Urothelium cell line (cell line): ENCODE data around the gene NUDT5.
A peak's percentile ranks its signal among the peaks of the same experiment; 100 is the strongest.

ENCODE experiments used
- DNase-seq: peaks from one replicate; pipeline ENCODE4 v3.0.0; 2011; ENCODE audit warnings: low spot score, mixed read lengths
- FAIRE-seq: peaks from 2 replicates; lab custom pipeline; 2011; peaks lifted over from hg19 to GRCh38; lab: Jason Lieb, UNC

Gene NUDT5

DNA sequence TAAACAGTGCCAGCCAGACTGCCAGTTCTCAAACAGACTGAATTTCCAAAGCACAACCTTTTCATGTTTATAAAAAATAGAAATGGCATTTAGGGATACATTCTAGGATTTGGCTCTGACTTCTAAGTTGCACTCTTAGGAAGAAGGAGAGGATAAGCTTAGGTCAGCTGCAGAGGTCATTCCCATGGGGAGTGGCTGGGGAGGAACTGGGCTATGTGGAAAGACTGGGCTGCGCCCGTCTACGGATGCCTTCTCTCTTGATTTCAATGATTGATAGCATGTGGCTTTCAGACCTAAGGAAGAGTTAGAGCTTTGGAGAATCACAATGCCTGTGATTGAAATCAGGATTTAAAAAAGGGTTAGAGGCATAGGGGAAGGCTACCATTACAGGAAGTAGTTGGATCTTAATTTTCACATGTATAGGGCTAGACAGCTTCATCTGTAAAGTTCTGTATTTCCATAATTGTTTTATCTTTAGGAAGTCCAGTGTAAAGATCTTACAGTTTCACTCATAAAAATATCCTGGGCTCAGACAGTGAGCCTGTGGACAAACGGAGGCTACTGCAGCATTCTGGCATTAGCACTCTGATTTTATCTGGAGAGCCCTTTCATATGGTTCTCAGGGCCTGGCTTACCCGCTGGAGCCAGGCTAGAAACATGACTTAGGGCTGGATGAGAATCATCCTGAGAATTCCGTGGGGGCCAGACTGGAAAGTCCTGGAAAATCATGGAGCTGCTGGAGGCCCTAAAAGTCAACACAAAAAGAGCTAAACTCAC is 29.5 kb downstream of the NUDT5 start:
- FAIRE-seq: no peak
- DNase-seq: no peak

DNA sequence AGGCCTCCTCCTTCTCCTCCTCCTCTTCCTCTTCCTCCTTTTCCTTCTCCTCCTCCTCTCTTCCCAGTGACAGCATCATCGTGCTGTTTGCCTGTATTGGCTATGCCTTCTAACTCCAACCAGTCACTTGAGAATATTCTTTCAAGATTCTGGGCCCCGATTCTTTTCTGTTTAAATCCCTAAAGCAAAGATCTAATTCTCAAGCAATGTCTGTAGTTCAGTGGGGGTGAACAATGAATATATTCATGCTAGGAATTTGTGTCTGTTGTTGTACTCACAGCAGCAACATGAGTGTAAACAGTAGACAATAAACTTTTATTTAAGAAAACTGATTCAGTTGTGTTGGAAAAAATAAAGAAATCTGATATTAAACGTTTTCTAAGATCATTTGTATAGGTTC is 30.7 kb downstream of the NUDT5 start:
- no peak for FAIRE-seq
- DNase-seq: no peak

DNA sequence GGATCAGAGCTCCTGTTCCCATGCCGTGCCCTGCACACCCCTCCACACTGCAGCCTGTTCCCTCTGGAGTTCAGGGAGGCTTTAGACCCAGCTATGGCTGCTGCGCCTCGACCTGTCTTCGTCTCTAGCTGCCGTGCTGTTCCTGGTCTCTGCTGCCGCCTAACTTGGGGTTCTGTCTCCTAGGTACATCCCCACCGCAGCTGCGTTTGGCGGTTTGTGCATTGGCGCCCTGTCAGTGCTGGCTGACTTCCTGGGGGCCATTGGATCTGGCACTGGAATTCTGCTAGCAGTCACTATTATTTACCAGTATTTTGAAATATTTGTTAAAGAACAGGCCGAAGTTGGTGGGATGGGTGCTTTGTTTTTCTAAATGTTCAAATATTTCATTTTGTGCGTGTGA is 31.6 kb downstream of the NUDT5 start:
- DNase-seq: no peak
- FAIRE-seq: no peak

DNA sequence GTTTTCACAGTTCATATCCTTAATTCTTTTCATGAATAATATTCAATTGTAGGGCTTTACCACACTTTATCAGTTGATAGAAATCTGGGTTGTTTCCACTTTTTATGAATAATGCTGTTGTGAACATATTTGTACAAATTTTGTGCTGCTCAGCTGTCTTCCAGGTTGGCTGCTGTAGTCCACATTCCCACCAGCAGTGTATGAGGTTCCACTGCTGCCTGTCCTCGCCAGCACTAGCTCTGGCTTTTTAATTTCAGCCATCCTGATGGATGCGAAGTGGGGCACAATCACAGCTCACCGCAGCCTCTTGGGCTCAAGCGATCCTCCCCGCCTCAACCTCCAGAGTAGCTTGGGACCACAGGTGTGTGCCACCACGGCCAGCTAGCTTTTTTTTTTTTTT is 32.8 kb downstream of the NUDT5 start:
- DNase-seq (no peak), FAIRE-seq (no peak)

DNA sequence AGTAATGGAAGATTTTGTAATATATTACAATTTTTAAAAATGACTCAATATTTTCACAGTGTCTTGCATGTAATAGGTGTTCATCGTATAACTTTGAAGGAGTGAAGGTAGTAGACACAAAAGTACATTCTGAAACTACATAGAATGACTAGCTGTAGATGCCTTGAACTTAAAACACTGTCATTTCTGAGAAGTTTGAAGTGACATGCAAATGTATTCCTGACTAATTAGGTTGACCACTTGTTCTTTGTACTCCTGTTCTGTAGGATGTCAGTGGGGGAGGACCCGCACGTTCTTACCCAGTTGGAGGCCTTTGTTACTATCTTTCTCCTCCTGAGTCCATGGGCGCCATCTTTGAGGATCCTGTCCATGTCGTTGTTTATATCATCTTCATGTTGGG is 35.0 kb downstream of the NUDT5 start:
- DNase-seq: no peak
- FAIRE-seq: no peak

DNA sequence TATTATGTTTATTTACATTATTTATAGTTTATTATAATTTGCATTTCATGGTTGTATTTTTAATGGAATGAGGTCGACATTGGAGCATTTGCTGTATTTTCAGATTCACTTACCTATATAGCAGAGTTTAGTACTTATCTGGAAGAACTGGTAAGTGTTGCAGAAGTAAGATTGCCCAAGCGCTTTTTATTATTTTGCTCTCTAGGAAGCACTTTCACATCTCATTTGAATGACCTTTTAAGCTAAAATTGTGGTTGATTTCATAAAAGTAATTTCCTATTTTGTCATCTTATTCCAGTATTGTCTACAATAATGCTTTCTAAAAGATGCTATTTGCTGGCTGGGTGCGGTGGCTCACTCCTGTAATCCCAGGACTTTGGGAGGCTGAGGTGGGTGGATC is 37.6 kb downstream of the NUDT5 start:
- FAIRE-seq (no peak), DNase-seq (no peak)

DNA sequence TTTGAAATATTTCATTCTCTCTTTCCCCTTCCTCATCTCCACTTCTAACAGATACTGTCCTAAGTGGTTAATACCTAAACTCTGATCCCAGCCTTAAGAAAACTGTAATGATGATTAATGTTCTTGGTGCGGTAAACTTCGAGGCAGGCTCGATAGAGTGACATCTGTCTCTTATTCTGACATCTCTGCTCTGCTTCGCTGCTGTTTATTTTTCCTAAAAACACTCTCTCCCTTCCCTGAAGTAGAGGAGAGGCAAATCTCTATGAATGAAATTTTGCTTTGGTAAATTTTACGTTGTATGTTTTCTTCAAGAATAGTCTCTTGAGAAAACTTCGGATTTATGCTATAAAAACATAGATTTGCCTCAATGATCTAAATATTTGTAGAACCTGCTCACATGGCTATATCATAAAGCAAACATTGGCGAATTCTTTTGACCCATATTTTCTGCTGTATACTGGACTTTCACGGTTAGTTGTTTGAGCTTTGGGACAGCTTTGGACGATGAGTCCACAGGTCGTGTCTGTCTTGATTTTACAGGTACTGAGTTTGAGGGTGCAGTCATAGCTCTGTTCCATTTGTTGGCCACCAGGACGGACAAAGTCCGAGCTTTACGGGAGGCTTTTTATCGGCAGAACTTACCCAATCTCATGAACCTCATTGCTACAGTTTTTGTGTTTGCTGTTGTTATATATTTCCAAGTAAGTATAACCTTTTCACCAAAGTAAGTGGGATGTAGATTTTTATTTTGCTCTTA is 39.1 kb downstream of the NUDT5 start:
- no peak for DNase-seq

DNA sequence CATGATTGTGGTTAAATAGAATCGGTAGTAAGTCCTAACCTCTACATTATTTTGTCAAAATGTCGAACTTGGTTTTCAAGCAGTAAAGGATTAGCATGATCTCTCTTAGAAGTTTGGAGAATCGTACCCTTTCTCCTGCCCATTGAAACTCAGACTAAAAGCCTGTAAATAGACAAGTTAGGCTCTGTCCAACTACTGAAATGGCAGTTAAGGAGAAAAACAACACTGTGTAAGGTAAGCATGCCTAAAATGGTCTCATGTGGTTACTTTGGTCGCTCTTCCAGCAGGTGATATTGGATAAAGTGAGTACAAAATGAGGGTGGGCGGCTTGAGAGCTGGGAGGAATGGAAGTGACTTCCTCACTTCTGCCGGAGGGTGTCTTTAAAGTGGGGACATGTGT is 41.2 kb downstream of the NUDT5 start:
- DNase-seq (no peak), FAIRE-seq (no peak)

More for the DNA sequence above, 39.1 kb downstream of the NUDT5 start:
- FAIRE-seq: no peak

DNA sequence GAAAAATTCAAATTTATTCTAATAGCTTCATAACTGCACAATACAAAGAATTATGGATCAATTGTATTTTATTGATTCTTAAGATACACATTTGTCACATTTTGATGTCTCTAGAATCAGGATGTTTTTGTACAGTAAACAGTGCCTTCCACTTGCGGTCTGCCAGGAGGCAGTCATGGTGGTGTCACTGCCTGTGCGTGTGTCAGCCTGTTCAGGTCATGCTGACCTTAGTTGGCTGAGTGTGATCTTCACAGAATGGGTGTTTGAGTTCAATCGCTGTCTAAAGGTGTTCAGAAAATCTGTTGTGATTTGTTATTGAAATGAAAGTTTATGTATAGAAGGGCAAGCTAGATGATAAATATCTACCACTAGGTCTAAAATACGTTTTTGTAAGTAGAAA is 45.5 kb downstream of the NUDT5 start:
- DNase-seq (no peak), FAIRE-seq (no peak)

DNA sequence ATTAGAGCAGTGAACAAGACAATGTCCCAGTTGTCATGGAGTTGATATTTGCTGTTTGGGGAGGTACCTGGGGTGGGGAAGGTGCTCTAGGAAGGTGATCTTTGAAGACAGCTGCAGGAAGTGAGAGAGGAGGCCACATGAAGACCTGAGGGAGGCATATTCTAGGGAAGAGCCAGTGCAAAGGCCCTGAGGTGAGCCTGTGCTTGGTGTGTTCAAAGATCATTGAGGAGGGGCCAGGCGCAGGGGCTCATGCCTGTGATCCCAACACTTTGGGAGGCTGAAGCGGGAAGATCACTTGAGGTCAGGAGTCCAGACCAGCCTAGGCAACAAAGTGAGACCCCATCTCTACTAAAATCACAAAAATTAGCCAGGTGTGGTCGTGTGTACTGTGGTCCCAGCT is 51.2 kb downstream of the NUDT5 start:
- FAIRE-seq (no peak), DNase-seq (no peak)

DNA sequence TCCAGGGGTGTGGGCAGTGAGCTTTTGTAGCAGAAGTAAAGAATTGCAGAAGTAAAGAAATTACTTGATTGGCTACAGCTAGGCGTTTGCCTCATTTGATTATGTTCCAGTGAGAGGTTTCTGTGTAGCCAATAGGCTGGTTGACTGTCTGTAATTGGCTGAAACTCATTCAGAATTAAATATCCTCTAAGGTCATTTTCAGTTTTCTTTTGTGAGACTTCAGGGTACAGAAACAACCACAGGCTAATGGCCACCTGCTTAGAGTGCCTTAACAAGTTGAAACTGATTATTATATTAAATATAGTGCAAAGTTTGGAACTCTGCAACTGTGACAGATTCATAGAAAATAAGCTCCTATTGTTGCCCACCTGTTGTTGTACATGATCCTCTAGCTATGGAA is 55.7 kb downstream of the NUDT5 start:
- DNase-seq: no peak
- FAIRE-seq: no peak

DNA sequence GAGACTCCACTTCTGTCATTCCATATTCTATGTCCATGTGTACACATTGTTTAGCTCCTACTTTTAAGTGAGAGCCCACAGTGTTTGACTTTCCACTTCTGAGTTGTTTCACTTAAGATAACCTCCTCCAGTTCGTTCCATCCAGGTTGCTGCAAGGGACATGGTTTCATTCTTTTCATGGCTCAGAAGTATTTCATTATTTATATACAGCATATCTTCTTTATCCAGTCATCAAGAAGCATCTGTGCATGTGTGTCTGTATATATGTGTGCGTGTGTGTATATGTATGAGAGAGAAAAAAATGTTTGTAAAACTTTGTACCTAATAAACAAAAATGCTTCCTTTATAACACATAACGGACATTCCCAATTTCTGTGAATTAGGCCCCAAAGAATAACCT is 60.1 kb downstream of the NUDT5 start:
- no peak for FAIRE-seq
- no peak for DNase-seq

DNA sequence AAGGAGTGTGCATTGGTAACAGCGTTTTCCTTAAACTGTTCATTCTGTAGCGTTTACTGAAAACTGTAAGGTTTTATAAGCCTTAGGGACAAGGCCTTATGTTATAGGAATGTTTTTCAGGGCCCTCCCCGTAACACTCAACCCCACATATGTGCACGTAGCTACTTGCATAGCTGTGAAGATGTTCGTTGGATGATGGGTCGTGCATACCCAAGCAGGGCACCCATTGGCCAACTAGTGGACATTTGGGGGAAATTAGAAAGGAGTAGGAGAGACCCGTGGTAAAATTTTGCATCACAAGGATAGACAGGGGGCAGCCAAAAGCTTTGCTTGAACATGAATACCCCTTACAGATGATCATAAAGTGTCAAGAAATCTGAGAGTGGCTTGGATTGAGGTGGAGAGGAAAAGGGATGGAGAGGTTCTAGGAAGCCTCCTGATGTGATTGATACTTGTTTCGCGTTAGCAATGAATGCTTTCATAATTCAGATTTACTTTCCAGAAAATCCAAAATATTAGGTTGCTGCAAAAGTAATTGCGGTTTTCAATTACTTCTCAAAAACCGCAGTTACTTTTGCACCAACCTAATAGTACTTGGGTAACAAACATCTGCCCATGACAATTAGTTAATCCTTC is 65.3 kb downstream of the NUDT5 start:
- peak; percentile 81 for FAIRE-seq
- peak; percentile 77 for DNase-seq

DNA sequence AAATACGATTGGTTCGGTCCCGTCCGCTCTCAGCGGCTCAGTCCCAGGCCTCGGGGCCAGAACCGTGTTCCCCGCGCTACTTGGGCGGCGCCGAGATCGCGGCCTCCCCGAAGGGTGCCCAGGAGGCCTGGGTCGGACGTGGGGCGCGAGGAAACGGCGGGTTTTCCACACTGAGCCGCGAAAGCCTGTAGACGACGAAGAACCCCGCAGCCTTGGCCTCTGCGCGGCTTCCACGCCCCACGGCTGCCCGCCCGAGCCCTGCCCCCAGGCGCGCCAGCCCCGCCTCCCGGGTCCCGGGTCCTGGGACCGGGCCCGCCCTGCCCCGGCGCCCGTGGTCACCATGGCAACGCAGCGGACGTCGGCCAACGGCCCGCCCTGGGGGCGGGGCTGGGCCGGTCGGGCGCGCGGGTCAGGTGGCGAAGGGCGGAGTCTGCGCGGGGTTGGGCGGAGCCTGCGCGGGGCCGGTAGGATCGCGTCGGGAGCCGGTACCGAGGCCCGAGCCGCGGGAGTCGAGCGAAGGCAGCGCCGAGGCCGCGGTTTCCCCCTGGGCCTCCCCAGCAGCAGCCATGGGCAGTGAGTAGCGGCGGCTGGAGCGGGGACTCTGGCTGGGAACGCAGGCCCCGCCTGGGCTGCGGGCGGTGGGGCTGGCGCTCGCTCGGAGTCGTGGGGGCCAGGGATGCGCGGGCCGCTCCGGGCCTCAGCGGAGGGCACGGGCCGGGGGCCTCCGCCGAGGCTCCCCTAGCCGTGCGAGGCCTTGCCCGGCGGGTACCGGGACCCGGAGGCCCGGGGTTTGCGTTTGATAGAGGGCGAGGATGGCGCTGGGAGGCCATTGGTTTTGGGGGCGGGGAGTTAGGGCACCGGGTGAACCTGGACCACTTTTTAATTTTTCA is 66.2 kb downstream of the NUDT5 start, which contains the start of gene SEC61A2:
Gene SEC61A2, plus strand, starts transcription at position 456 of the 890 bp plus-strand sequence. Its CDS starts 111 bp downstream, at position 567.
- DNase-seq (peak; percentile 100), FAIRE-seq (peak; percentile 76)

DNA sequence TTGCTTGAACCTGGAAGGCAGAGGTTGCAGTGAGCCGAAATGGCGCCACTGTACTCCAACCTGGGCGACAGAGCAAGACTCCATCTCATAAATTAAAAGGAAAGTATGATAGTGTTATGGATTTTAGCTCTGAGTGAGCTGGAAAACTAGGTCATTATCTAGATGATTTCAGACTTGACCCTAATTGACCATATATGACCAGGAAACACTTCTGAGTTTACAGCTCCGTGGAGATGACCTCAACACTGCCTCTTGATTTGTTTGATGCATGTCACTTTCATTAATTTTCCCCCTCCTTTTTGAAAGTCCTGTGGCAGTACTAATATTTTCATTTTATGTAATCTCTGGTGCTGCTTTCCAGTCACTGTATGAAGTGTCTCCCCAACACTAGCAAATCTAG is 74.0 kb downstream of the NUDT5 start:
- FAIRE-seq: no peak
- DNase-seq: no peak
